Keratinocyte (primary cell): ENCODE results near the gene CRK.

ENCODE experiments used
- EZH2 ChIP-seq: IDR thresholded peaks from one replicate; pipeline ENCODE4 v1.6.1; 2012; ENCODE audit warnings: inconsistent platforms, mild to moderate bottlenecking, low read length, moderate library complexity
- TF ChIP-seq, protein P1 (sequence below), 3 experiments: IDR thresholded peaks in 1 of 3; conservative IDR thresholded peaks in 1 of 3; optimal IDR thresholded peaks in 1 of 3; 2 replicates in 2 of 3; 3 replicates in 1 of 3; pipeline versions ENCODE3 to v1.5.1; 2011; ENCODE audit warnings: low read length in 3 of 3, mild to moderate bottlenecking in 3 of 3, moderate library complexity in 2 of 3, control low read depth in 1 of 3, inconsistent platforms in 1 of 3; ENCODE audit not compliant: insufficient read depth in 2 of 3; ENCODE audit errors: extremely low read depth in 1 of 3

DNA sequence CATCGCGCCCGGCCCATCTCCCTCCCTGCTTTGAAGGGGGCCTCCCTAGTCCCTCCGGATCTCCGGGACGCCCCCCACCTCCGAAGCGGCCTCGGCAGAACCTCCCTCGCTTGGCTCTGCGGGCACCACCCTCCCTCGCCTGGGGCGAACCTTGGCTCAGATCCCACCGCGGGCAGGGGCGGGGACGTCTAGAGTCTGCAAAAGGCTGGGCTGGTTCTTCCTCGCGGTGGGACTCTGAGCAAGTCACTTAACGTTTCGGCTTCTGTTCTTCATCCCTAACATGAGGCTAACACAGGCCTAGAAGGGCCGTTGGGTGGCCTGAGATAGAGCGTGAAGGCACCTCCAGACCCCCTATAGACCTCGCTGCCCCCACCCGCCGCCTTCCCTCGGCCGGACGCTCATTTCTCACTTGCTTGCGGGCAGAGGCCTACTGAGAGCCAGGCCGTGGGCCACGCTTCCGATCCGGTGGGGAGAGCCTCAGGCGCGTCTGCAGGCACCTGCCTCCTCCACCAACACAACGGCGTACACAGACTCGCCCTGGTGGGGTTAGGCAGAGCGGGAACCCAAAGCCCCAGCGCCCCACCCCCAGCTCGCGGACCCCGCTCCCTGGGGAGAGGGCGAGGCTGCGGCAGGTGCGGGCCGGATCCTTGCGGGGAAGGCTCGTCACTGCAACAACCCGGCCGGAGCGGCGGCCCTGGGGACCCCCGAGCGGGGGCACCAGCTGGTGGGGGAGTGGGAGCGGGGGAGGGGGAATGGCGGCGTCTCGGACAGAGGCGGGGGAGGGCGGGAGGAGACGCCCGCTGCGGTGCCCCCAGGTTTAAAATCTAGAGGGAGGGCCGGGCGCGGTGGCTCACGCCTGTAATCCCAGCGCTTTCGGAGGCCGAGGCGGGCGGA lies 31.0 kb upstream of the CRK start:
- TF ChIP-seq, protein P1, sequence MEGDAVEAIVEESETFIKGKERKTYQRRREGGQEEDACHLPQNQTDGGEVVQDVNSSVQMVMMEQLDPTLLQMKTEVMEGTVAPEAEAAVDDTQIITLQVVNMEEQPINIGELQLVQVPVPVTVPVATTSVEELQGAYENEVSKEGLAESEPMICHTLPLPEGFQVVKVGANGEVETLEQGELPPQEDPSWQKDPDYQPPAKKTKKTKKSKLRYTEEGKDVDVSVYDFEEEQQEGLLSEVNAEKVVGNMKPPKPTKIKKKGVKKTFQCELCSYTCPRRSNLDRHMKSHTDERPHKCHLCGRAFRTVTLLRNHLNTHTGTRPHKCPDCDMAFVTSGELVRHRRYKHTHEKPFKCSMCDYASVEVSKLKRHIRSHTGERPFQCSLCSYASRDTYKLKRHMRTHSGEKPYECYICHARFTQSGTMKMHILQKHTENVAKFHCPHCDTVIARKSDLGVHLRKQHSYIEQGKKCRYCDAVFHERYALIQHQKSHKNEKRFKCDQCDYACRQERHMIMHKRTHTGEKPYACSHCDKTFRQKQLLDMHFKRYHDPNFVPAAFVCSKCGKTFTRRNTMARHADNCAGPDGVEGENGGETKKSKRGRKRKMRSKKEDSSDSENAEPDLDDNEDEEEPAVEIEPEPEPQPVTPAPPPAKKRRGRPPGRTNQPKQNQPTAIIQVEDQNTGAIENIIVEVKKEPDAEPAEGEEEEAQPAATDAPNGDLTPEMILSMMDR (optimal IDR thresholded peaks at IDR 0.05 in 1 of 3, IDR thresholded peaks at IDR 0.05 in 1 of 3, conservative IDR thresholded peaks at IDR 0.05 in 1 of 3; ENCODE audit: extremely low read depth in 1 of 3, insufficient read depth in 2 of 3, low read length in 3 of 3) = no peak
- no peak for TF ChIP-seq EZH2
